HG03139 (cell line): ENCODE data around the gene WDR72.

Experiments used
- ATAC-seq: cut with Tn5 transposase; IDR thresholded peaks from one replicate; pipeline ENCODE4 v1.9.1; 2021; ENCODE audit not compliant: unreplicated experiment

WDR72 gene

DNA sequence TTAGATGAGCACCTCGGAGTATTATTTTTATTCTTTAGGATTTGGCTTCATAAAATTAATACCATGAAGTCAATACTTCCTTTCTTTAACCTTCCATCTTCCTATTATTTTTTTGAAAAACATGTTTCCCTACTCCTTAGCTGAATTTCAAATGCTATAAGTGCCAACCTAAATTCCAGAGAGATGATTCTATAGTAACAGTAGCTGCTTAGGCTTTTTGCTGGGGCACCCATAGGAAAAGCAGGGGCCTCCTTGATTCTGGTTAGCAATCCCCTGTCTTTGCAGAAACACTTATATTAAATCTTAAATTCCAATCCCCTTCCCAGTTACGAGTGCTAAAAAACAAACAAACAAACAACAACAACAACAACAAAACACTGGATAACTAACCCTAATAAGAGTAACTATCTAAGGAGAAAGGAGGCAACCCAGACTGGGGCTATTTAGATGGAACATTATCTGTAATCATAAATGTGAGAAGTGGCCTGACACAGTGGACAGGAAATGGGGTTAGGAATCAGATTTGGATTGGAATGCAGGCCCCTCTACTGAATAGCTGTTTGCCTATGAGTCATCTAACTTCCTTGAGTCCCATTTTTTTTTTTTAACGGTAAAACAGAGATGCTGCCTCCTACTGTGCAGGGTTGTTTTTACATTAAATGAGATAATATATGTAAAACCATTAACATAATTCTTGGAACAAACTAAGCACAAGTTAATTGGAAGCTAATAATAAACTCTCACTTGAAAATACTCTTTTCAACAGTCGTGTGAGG lies 148.1 kb downstream of the WDR72 start:
- ATAC-seq = no peak

DNA sequence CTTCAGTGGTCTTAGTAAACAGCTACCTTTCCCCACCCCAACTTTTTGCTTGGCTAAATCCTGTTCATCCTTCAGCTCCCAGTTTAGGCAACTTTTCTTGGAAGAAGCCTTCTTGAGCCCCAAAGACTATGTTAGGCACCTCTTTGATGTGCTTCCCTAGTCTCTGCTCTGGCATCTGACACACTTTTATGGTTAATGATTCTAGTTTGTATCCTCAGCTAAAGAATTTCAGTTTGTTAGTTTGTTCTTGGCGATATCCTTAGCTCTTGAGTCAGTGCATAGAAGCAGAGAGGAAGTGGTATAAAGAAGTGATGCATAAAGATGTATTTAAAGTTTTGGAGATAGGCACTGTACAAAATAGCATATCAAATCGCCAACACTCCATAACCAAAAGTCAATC lies 168.4 kb downstream of the WDR72 start:
- no peak for ATAC-seq

DNA sequence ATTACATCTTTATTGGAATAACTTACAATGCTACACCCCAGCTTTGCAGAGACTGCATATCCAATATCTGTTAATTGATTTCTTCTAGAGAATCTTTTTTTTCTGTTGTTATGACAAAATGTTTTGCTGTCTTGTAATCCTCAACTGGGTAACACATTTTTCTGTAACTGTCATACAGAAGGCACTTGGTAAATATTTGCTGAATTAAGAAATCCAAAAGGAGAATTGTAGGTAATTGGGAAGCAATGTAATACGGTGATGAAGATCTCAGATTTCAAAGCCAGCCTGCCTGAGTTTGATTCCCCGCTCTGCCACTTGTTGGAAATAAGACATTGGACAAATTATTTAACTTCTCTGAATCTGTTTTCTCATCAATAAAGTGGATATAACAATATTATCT lies 169.1 kb downstream of the WDR72 start:
- no peak for ATAC-seq

DNA sequence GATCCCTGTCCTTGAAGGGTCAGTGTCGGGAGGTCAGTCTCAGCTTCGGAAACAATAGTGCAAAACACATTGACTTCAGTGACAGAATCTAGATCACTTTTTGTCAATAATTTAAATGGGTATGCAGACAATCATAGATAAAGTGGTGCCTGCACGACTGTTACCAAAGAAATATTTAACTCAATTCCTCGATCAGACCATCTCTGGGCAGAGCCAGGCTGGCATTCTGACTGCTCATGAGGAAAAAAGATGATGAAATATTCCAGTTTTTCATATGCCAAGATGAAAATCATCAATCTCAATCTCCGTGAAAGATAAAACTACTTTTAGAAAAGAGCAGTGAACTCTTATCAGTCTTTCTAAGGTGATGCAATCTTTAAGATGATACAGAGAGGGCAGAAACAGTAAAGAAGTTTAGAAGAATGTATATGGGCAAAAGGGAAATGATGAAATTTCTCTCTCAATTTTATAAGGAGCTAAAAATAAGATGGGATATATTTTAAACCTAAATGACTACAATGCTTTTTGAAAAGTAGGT lies 169.9 kb downstream of the WDR72 start:
- ATAC-seq = no peak

DNA sequence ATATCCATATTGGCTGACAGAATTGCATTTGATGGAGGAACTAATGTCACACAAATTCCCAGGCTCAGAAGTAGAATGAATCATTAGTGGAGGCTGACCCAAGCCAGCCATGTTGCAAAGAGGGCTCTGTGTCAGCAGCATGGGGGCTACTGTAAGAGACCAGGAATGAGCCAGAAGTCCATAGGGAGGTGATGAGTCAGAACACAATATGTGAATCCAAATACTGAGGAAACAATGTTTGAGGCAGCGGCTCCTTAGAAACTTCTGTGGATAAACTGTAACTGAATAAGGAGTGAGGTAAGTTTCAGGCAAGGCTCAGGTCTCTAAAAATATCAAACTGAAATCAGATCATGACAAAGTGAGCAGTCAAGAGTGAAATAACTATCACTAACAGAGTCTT lies 170.7 kb downstream of the WDR72 start:
- no peak for ATAC-seq

DNA sequence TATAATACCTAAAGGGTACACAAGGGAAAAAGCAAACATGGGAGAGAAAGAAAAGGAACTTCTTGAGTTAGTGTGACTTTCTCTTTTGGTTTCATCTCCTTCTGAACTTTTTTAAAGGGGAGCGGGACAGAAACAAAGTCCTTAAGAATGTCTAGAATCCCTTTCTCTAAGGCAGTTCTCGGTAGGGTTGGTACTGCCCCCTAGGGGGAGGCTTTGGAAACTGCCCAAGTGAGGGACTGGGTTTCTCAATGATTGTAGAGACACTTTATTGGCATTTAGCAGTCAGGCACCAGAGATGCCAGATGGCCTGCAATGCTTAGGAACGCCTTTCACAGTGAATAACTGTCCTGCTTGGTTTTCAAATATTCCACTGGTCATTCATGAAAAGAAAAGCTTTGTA lies 172.7 kb downstream of the WDR72 start:
- peak; percentile 71 for ATAC-seq

DNA sequence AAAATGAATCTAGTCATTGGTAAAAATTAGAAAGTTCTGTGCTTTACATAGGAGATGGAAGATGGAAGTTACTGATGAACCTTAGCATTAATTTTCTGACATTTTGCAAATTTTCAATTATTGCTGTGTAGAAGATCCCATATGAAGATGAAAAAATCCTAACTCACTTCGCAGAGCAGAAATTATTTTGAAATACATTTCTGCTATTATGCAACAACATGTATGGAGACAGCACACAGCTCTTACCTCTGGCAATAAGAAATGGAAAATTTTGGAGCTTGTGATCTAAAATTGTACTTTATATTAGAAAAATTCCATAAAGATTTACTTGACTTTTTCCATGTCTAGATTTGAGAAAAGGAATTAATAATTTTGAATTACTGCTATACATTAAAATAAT lies 177.9 kb downstream of the WDR72 start:
- ATAC-seq = no peak

DNA sequence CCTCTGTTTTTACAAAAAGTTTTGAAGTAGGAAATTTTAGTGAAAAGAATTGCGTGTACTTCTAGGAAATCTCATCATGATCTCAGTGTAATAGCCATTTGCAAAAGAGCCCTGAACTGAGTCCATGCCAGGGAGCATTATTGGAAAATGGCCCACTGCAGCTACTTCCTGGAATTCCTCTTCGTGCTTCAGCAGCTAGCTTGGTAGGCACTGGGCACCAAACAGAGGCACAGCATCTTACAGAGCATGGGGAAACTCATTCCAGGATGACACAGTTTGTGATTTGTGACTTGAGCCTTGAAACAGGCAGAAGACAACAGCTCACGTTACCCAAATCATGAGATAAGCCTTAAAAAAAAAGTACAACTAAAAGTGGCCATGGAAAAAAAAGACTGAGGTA lies 179.1 kb downstream of the WDR72 start:
- ATAC-seq = no peak

DNA sequence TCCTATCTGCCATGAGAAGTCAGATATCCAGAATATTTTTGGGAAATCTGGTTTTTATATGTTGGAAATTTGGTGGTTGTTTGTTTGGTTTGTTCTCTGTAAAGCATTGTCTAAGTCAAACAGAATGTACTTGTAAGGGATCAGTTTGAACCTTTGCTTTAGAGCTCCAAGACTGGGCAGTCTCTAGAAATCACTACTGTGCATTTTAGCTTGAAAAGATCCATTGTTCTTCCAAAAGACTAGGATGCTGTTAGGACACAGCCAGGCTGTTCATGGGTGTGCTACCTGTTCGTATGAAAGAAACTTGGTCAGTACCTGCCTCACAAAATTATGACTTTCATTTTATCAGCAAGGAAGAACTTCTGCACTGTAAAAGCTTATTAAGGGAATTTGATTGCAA lies 182.6 kb downstream of the WDR72 start:
- ATAC-seq = no peak

DNA sequence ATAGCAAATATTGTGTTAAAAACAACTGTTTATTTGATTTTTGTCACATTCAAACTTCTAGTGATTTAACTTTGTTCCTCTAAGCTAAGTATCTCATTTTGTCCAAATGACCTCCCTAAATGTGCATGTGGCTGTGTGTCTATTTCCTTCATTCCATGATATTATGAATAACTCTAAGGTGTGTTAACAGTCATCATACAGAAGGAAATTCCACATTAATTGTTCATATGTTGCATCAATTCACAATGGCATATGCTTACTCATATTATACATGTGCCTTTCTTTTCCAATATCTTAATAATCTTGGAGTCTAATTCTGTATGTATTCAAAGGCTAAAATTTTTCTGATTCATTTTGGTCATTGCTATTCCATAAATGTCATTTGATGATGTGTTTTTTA lies 186.4 kb downstream of the WDR72 start:
- no peak for ATAC-seq

DNA sequence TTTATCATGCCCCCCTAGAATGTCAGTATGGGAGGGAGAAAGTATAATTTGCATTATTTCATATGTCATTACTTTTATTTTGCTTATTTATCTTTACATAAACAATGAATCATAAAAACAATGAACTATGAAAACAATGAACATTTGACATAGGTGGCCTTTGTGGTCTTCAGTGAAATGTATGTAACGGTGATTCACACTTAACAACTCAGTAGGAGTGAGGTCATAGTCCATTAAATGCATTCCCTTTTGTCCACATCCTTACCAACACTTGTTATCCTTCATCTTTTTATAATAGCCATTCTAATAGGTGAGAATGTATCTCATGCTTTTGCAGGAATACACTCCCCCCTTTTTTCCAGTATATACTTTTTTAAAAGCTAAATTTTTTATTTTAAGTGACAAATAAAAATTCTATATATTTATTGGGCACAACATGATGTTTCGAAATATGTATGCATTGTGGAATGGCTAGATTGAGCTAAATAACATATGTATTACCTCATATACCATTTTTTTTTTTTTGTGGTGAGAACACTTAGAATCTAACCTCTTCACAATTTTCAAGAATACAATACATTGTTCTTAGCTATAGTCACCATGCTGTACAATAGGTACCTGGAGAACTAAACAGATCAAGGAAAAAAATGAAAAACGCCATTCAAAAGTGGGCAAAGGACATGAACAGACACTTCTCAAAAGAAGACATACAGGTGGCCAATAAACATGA lies 189.5 kb downstream of the WDR72 start:
- no peak for ATAC-seq

DNA sequence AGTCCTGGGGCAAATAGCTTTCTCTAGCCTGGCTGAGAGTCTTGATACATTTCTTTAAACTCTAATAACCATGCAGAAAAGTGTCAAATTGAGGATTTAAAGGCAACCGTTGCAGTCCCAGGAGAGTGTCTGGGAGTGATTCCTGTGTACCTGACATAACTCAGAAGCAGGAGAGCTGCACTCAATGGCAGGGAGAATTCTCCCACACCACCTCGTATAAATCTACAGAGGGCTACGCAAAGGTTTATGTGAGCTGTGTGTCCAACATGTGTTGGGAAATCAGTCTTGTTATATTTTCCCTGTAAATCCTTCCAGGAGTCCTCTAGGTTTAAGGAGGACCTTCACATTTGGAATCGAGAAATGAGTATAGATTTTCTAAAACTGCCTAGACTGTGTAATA lies 192.6 kb downstream of the WDR72 start:
- ATAC-seq = no peak

DNA sequence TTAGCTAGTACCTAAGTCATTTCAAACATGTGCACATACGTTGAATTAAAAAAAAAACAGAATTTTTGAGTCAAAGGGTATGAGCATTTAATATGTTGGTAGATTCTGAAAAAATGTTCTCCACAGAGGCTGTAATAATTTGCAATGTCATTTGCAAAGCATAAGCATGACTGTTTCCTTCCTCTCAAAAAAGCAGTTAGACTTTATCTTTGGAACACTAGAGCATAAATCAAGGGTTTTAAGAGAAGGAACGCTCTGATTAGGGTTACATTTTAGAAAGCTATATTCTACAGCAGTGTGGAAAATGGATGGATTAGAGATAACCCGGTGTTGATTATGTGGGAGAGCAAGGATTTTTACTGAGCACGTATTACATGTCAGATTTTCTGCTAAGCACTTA lies 193.7 kb downstream of the WDR72 start:
- no peak for ATAC-seq

DNA sequence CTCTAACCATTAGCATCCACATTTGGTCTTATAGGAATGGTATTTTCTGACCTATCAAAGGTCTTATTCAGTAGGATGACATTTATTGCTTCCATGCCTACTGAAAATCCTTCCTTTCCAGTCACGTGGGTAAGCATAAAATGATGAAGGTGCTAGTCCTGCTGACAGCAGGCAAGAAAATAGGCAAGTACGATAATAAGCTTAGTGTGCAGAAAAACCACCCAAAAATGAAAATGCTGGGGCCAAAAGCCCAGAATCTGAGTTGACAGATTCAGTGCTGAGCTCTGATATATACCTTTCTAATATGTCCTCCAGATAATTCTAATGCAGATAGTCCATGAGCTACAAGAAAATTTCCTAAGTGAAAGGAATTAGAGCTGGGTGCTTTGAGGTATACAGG lies 194.8 kb downstream of the WDR72 start:
- no peak for ATAC-seq

DNA sequence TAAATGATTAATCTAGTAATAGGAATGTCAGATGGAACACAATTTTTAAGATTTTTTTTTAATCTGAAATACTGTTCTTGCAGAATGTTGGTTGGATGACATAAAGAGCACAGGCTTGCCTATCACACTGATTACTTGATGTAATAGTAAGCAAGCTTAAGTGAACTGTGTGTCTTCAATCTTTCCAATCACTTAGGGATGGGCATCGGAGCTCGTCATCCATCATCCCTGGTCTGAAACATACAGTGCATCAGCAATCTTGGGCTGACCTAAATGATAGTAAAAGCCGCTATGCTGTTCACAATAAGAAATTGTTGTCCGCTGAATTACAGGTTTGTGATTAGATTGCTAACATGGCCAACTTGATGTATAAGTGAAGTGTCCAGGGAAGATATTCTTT lies 195.8 kb downstream of the WDR72 start:
- ATAC-seq = no peak

DNA sequence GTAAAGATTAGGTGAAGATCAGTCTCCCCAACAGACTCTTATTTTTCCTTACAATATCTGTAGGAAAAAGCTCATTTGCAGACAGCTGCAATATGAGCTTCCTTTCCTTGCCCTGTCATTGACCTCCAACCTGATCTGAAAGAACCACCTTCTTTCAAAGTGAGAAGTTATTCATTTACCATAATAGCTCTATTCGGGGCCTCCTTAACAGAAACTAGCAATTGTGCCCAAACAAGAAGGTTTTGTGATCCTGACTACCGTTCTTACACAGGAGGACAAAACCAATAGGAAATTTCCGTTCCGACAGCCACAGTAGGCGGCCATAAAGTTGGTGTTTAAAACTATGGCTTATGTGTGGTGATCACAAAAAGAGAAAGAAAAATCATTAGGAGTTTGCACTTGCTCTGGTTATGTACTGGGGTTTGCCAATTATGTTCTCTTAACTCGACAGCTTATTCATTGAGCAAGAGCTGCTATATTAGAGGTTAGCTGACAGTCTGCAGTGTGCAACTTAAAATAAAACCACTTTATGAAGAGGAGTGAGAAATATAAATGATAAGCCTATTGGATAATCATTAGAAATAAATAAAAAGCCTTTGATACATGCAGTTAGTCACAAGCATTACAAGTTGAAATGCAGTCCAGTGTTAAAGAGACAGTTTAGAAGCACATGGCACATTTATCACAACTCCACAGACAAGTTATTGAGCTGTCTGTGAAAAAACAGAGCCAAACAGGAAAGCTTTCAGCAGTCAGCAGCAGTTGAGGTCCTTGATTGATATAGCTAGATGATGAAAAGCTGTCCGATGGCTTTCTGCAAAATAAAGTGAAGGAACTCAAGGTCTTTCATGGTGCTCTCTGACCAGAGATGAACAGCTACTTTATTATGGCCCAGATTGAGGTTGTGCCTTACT lies 199.8 kb downstream of the WDR72 start:
- ATAC-seq = no peak

DNA sequence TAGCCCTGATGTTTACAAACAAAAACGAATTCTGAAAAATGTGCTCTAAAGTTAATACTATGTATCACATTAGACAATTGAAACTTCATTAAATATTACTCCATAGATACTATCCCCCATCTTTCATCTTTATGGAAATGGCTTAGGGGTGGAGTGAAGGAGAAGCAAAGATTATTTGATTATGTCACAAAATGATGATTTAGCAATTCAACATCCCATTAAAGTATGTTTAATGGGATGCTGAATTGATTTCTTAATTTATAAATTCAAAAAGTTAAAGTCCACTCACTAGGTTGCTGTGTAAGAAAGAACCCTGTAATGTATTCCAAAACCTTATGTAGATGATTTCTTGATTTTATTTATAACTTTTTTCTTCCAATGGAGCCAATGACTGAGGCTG lies 201.1 kb downstream of the WDR72 start:
- ATAC-seq = no peak

DNA sequence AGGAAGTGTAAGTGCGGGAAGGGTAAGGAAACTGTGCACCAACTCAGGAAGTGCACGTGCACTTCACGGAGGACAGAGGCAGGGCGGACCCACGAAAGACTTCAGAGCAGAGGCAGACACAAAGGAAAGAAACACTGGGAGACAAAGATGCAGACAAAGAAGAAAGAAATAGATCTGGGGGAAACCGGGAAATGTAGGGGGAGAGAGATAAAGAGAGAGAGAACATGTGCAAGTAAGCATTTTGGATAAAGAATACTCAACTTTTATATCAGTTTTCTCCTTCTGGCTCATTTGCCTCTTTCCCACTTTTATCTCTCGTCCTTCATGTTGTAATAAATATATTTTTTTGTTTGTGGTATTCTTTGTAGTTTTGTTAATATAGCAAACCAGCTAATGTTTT lies 204.2 kb downstream of the WDR72 start:
- ATAC-seq = no peak

DNA sequence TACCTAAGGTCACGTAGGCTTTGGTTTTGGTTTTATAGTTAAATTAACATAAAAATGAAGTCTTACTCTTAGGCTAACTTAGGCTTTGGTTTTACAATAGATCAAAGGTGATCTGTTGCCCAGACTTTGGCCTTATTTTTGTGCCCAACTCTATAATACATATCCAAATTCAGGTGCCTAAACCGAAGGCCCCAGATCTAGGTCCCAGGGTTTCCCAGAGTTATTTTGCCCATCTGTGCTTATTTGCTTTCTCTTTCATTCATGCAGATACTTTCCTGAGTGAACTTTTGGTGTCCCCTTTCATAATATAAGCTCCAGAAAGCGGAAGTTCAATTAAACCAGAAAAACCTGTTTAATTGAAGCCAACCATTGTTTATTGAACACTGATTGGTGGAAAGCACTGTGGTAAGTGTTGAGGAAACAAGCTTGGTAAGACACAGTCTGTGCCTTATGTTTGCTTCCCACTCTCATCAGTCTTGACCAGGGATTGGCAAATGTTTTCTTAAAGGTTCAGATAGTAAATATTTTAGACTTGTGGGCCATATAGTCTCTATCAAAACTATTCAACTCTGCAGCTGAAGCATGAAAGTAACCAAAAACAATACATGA lies 209.7 kb downstream of the WDR72 start:
- ATAC-seq = no peak

DNA sequence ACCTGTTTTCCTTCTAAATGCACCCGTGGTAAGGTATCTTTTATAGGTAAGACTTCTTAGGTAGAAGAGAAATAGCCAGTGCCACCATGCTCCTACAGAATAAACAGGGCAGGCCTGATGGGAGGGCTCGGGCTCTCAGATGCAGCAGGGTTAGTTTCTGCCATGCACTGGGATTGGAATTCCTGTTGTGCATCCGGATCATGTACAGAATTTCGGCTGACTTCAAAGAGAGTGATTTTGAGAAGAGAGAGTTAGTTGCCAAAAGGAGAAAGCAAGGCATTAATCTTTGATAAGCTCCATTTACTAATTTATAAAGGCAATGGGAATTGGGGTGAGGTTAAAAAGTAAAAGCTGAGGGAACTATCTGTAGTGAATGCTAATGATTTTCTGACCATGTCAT lies 211.2 kb downstream of the WDR72 start:
- ATAC-seq = no peak
